ENCODE results near the gene SLC17A1.

The SLC17A1 gene

GRCh38 chr6:25746968-25747367 lies 84.9 kb downstream of the SLC17A1 start:
- H3K4me3 ChIP-seq (ENCODE audit: low read depth, low read length) = no peak overlapping the region
- no peak for DNase-seq (ENCODE audit: low read depth)
- TF ChIP-seq MYC (IDR thresholded peaks at IDR 0.05; ENCODE audit: low read depth, low read length) (no peak), POLR2A (IDR thresholded peaks at IDR 0.05; ENCODE audit: extremely low read depth, insufficient read length) (no peak)
- TF ChIP-seq, protein P1, sequence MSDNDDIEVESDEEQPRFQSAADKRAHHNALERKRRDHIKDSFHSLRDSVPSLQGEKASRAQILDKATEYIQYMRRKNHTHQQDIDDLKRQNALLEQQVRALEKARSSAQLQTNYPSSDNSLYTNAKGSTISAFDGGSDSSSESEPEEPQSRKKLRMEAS (IDR thresholded peaks at IDR 0.05; ENCODE audit: low read depth, low read length) = no peak
- TF ChIP-seq, protein P2, sequence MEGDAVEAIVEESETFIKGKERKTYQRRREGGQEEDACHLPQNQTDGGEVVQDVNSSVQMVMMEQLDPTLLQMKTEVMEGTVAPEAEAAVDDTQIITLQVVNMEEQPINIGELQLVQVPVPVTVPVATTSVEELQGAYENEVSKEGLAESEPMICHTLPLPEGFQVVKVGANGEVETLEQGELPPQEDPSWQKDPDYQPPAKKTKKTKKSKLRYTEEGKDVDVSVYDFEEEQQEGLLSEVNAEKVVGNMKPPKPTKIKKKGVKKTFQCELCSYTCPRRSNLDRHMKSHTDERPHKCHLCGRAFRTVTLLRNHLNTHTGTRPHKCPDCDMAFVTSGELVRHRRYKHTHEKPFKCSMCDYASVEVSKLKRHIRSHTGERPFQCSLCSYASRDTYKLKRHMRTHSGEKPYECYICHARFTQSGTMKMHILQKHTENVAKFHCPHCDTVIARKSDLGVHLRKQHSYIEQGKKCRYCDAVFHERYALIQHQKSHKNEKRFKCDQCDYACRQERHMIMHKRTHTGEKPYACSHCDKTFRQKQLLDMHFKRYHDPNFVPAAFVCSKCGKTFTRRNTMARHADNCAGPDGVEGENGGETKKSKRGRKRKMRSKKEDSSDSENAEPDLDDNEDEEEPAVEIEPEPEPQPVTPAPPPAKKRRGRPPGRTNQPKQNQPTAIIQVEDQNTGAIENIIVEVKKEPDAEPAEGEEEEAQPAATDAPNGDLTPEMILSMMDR (IDR thresholded peaks at IDR 0.05; ENCODE audit: low read depth, low read length) = no peak

DNA sequence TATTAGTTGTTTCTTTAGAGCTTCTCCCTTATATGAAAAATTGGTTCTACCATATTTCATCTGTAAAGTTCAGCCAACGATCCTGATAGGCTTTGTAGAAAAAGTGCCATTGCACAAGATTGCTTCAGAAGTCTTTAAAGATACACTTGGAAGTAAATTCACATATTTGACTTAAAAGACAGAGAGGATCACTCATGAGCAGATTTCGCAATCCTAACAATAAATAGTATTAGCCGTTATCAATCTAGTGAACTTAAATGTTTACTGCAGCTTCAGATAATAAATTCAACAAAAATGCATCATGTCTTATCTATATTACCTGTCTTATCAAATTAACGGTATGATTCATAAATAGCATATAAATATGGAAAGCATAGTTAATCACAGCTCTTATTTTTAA lies 86.0 kb downstream of the SLC17A1 start:
- no peak overlapping the region for H3K4me3 ChIP-seq (ENCODE audit: low read depth, low read length)
- DNase-seq (ENCODE audit: low read depth) = no peak
- TF ChIP-seq, protein P2 (IDR thresholded peaks at IDR 0.05; ENCODE audit: low read depth, low read length) = no peak
- TF ChIP-seq, protein P1 (IDR thresholded peaks at IDR 0.05; ENCODE audit: low read depth, low read length) = no peak
- TF ChIP-seq POLR2A (IDR thresholded peaks at IDR 0.05; ENCODE audit: extremely low read depth, insufficient read length) (no peak), MYC (IDR thresholded peaks at IDR 0.05; ENCODE audit: low read depth, low read length) (no peak)

DNA sequence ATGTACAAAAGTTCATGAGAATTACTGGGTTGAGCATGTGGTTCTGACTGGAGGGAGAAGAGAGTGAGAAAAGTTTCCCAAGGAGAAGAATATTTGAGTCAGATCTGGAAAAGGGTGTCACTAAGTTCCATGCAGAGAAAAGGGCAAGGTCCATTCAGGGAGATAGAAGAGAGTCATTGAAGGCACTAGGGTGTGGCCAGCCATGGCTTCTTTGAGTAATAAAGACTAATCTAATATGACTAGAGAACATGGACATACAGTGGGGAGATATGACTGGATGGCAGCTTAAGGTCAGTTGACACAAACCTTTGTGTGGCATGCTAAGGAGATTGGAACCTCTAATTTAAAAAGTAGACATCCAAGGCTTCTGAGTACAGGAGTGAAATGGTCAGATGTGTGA lies 88.0 kb downstream of the SLC17A1 start:
- no peak for DNase-seq (ENCODE audit: low read depth)
- TF ChIP-seq POLR2A (IDR thresholded peaks at IDR 0.05; ENCODE audit: extremely low read depth, insufficient read length) (no peak), MYC (IDR thresholded peaks at IDR 0.05; ENCODE audit: low read depth, low read length) (no peak)
- TF ChIP-seq, protein P1 (IDR thresholded peaks at IDR 0.05; ENCODE audit: low read depth, low read length) = no peak
- TF ChIP-seq, protein P2 (IDR thresholded peaks at IDR 0.05; ENCODE audit: low read depth, low read length) = no peak

DNA sequence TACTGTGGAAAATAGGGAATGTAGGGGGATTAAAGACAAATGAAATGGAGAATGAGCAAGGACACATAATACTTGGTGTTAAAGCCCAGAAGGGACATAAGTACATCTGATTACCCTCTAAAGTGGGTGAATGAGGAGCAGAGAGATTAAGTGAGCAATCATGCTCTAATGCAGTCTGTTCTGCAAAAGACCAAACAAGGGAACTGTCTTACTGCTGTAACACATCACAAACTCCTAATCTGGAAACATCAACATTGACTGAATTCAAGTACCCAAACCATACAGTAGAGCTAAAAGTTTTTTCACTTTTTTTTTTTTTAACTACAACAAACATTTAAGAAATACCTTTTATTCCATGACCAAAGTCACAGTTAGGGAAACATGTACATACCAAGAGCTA lies 96.6 kb downstream of the SLC17A1 start:
- TF ChIP-seq POLR2A (IDR thresholded peaks at IDR 0.05; ENCODE audit: extremely low read depth, insufficient read length) (no peak), MYC (IDR thresholded peaks at IDR 0.05; ENCODE audit: low read depth, low read length) (no peak)
- TF ChIP-seq, protein P1 (IDR thresholded peaks at IDR 0.05; ENCODE audit: low read depth, low read length) = no peak
- TF ChIP-seq, protein P2 (IDR thresholded peaks at IDR 0.05; ENCODE audit: low read depth, low read length) = no peak
- no peak overlapping the region for H3K4me3 ChIP-seq (ENCODE audit: low read depth, low read length)
- no peak for DNase-seq (ENCODE audit: low read depth)

More for the DNA sequence above, 88.0 kb downstream of the SLC17A1 start:
- no peak overlapping the region for H3K4me3 ChIP-seq (ENCODE audit: low read depth, low read length)
